NT2/D1 (cell line): ENCODE results near the gene SERPINB8.

Experiments used
- SUZ12 ChIP-seq: IDR thresholded peaks from 2 replicates; pipeline ENCODE4 v1.6.1; 2011; ENCODE audit not compliant: insufficient read length, insufficient read depth; ENCODE audit errors: extremely low read depth
- YY1 ChIP-seq: IDR thresholded peaks from 2 replicates; pipeline ENCODE4 v1.6.1; 2011; ENCODE audit not compliant: insufficient read length, insufficient read depth

DNA sequence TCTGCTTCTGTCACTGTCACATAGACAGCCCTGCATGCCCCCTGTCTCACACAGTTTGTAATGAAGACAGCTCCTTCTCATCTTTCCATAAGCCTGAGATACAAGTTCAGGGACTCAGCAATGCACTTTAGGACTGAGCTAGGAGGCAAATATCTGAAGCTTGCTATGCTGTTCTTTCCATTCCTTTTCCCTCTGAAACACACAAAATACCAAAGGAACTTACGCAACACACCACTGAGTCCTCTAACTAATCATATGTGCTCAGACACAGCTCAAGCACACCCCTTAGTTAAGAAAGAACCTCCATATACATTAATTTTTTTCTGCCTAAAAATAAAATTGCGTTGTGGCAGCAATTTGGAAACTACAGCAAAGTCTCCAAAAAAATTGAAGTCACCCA, 17.9 kb downstream of the SERPINB8 start:
- TF ChIP-seq YY1 (no peak), SUZ12 (no peak)
